GM12875 (cell line): ENCODE results near the gene PMEPA1.

Experiments
- H3K4me3 ChIP-seq: one replicate; pipeline ENCODE4 v1.5.1; 2011; ENCODE audit warnings: low read depth, low read length, control low read depth
- TF ChIP-seq, protein P1 (sequence below): IDR thresholded peaks from 2 replicates; pipeline ENCODE4 v1.5.1; 2011; ENCODE audit warnings: low read depth, mild to moderate bottlenecking, control low read depth, inconsistent platforms, low read length, moderate library complexity, borderline replicate concordance; ENCODE audit not compliant: insufficient read depth

PMEPA1 gene

DNA sequence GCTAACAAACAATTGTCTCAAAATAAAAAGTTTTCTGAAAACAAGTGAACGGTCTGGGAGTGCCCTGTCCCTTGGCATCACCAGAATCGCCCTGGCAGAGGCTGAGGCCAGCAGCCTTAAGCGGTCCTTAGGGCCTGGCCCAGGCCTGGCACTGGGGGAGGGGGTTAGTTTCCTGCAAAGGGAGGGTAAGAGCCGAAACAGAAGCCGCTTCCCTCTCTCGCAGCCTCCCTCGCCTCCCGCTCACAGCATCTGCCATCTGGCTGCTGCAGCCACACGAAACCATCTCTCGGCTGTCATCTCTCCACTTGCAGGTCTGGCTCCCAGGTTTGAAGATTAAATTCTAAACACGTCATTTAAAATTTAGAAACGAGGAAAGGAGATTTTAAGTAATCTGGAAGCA lies 31.5 kb downstream of the PMEPA1 start:
- TF ChIP-seq, protein P1, sequence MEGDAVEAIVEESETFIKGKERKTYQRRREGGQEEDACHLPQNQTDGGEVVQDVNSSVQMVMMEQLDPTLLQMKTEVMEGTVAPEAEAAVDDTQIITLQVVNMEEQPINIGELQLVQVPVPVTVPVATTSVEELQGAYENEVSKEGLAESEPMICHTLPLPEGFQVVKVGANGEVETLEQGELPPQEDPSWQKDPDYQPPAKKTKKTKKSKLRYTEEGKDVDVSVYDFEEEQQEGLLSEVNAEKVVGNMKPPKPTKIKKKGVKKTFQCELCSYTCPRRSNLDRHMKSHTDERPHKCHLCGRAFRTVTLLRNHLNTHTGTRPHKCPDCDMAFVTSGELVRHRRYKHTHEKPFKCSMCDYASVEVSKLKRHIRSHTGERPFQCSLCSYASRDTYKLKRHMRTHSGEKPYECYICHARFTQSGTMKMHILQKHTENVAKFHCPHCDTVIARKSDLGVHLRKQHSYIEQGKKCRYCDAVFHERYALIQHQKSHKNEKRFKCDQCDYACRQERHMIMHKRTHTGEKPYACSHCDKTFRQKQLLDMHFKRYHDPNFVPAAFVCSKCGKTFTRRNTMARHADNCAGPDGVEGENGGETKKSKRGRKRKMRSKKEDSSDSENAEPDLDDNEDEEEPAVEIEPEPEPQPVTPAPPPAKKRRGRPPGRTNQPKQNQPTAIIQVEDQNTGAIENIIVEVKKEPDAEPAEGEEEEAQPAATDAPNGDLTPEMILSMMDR: no peak
- H3K4me3 ChIP-seq: no peak overlapping the region

DNA sequence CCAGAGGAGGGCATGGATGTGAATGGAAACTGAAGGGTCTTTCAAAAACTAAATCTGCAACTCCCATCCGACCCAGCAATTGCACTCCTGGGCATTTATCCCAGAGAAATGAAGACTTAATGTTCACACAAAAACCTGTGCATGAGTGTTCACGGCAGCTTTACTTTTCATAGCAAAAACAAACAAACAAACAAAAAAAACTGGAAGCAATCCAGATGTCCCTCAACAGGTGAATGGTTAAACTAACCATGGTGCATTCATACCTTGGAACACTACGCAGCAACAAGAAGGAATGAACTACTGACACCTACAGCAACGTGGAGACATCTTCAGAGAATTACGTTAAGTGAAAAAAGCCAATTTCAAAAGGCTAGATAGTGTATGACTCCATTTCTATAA lies 32.2 kb downstream of the PMEPA1 start:
- H3K4me3 ChIP-seq: no peak overlapping the region
- TF ChIP-seq, protein P1: no peak

DNA sequence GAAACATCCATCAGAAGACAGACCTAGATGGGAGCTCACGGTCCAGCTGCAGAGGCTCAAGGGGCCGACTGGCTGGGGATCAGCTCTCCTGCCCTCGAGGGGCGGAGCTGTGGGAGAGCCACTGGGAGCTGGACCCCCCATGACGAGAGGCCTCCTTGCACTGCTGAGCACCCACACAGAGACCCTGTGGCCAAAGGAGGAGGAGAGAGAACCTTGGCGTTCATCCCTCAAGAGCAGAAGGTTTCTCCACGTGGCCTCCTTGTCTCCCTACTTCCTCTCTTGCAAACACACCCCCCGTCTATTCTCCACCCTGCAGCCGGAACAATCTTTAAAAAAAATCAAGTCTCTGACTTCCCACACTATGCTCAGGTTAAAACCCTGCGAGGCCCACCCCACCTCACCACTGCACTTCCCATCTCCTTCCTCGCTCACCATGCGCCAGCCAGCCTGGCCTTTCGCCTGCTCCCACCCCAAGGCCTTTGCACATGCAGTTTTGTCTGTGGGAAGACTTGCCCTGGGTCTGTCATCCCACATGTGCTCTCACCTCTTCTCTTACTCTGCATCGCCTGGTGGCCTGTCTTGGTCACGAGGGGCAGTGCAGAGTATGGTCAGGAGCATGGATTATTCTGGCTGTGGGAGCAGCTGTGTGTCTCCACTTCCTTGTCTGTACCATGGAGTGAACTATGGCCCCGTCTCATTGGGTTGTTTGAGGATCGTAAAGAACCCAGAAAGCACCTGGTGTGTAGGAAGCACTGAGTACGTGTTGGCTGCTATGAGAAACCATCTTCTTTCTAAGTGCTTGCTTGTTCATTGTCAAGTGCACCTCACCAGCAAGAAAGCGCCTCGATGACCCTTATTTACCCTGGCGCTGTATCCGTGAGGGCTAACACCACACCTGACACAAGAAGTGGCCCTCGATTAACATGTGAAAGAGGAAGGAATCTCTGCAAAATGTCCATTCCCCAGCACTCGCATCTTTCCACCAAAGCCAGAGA lies 32.9 kb downstream of the PMEPA1 start:
- TF ChIP-seq, protein P1: no peak
- no peak overlapping the region for H3K4me3 ChIP-seq

- H3K4me3 ChIP-seq: no peak overlapping the region
- TF ChIP-seq, protein P1: no peak
These were observed 34.0 kb downstream of the PMEPA1 start for GRCh38 chr20:57675773-57676172.

DNA sequence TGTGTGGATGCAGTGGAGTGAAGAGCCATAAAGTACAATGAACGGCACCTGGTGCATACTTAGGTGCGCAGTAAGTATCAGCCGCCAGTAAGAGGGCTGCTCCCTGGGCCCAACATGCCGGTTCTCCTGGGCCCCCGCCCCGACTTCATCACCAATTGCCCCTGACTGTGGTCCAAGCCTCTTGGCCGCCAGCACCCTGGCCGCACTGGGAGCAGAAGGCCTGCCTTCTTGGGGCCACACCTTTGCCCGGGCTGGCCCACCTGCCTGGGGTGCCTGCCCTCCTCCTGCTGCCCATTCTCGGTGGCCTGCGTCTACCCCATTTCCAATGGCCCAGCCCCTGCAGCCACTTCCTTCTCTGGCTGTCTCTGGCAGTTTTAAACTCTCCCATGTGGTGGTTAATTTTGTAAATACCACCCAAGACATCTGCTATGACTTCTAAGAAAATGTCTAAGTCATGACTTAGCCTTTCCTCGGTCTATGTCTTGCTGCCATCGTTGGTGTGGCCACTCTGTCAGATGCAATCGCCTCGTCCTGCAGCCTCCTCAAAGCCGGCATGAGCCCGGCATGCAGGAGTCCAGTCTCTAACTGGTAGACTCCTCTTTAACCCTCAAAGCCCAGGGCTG lies 36.8 kb downstream of the PMEPA1 start:
- H3K4me3 ChIP-seq: no peak overlapping the region

GRCh38 chr20:57672164-57672563 lies 37.7 kb downstream of the PMEPA1 start:
- no peak overlapping the region for H3K4me3 ChIP-seq
- TF ChIP-seq, protein P1: no peak

More for the DNA sequence above, 36.8 kb downstream of the PMEPA1 start:
- TF ChIP-seq, protein P1: no peak
